Neural cell (in vitro differentiated cells): Measurements from ENCODE around the gene DDX27.

ENCODE experiments used
- CTCF ChIP-seq: fragments of 450-650 bp; IDR thresholded peaks from 2 replicates; pipeline ENCODE4 v1.5.1; 2014; ENCODE audit warnings: antibody characterized with exemption, mild to moderate bottlenecking, moderate library complexity; ENCODE audit not compliant: poor library complexity, severe bottlenecking
- EZH2 ChIP-seq: fragments of 200-600, 300-800 bp; shearing (Covaris generic), sonication (generic); IDR thresholded peaks from 2 replicates; pipeline ENCODE4 v1.6.1; 2014; ENCODE audit warnings: antibody characterized with exemption, low read length, borderline replicate concordance, mild to moderate bottlenecking; ENCODE audit not compliant: insufficient read depth, poor library complexity, severe bottlenecking
- RAD21 ChIP-seq: fragments of 450-650 bp; conservative IDR thresholded peaks from 2 replicates; pipeline ENCODE4 v1.6.1; 2014; ENCODE audit warnings: antibody characterized with exemption, mild to moderate bottlenecking, moderate library complexity
- SMC3 ChIP-seq: fragments of 450-650 bp; conservative IDR thresholded peaks from 2 replicates; pipeline ENCODE4 v1.6.1; 2014; ENCODE audit warnings: antibody characterized with exemption, mild to moderate bottlenecking, moderate library complexity; ENCODE audit not compliant: poor library complexity

- TF ChIP-seq CTCF: peak; percentile 56
- TF ChIP-seq RAD21: peak; percentile 38
- peak; percentile 46 for TF ChIP-seq SMC3
- no peak for TF ChIP-seq EZH2
Measured at GRCh38 chr20:49245921-49246740, 26.9 kb downstream of the DDX27 start.
